HG03432 (cell line): Measurements from ENCODE around the gene PRAMEF6.
"Not testable (repeated sequence)": the region's sequence is repeated elsewhere in the genome, so short reads cannot be mapped to it uniquely, and the experiment has no call there.

Source experiments
- ATAC-seq: cut with Tn5 transposase; IDR thresholded peaks from one replicate; pipeline ENCODE4 v1.9.1; 2021; ENCODE audit warnings: mild to moderate bottlenecking, moderate library complexity; ENCODE audit not compliant: unreplicated experiment

The PRAMEF6 gene

DNA sequence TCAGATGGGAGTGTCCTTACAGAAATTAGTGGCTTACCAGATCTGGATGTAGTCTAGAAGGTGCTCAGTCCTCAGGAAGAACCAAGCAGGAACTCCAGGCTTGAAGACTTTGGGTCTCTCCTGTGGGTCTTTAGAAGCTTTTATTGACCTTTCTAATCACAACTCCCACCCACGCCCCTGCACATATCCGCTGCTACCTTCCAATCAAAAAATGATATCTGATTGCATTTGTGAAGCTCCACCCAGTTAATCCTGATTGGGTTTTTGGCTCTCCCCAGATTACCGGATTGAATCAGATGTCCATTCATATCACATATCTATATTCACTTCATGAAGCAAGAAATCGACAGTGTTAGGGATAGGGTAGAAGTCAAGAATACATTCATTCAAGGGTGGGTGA lies at the start of gene PRAMEF6:
TSS of gene PRAMEF6 (minus strand) at position 101 of the 400 bp plus-strand sequence. CDS start 5,062 bp downstream, outside the sequence.
- ATAC-seq = not testable (repeated sequence)

DNA sequence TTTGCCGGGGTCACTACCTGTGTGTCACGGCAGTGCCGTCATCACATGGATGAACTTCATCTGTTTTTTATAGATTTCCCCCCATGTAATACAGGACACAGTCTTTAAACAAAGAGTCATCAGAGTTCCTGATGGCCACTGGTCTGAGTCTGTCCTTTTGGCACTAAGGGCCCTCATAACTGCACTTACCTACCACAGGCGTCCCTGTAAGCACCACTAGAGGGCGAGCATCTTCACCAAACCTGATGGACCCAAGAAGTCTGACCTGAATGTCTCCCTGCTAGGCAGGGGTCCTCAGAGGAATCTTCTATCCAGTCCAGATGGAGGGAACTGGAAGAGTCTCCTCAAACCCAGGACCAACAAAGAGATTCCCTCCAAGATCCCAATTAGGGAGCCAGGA lies 23.0 kb downstream of the PRAMEF6 start:
- ATAC-seq = not testable (repeated sequence)

DNA sequence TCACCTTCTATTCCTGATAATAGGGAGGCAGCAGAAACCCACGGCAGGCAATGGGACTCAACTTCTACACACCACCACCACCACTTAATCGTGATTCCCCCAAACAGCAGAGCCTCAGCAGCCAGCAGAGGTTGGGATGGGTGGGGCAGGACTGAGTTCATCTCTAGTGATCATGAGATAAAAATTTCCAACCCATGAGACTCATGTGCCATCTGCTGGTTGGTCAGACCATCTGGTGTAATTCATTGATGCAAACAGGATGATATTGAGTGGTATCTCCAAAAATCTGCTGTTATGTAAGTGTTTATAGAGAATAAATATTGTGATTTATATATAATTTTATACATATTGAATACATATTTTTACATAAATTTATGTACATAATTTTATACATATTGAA lies 25.6 kb downstream of the PRAMEF6 start:
- ATAC-seq = not testable (repeated sequence)

DNA sequence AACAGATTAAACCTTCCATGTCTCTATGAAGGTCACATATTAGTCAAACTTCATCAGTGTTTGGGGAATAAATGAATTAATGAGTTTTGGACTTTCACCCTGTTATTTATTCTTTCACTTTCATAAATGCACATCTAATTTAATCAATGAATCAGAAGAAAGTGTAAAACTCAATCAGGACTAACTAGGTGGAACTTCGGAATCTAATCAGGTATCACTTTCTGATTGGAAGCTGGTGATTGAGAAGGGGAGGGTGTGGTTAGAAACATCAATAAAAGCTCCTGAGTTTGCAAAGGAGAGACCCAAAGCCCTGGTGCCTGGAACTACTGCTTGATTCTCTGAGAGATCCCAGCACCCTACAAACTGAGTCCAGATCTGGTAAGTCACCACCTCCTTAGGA lies 31.1 kb downstream of the PRAMEF6 start, which contains the start of gene PRAMEF7:
TSS of gene PRAMEF7 (plus strand) at position 301 of the 400 bp plus-strand sequence. CDS start 1,083 bp downstream, outside the sequence.
- not testable (repeated sequence) for ATAC-seq

DNA sequence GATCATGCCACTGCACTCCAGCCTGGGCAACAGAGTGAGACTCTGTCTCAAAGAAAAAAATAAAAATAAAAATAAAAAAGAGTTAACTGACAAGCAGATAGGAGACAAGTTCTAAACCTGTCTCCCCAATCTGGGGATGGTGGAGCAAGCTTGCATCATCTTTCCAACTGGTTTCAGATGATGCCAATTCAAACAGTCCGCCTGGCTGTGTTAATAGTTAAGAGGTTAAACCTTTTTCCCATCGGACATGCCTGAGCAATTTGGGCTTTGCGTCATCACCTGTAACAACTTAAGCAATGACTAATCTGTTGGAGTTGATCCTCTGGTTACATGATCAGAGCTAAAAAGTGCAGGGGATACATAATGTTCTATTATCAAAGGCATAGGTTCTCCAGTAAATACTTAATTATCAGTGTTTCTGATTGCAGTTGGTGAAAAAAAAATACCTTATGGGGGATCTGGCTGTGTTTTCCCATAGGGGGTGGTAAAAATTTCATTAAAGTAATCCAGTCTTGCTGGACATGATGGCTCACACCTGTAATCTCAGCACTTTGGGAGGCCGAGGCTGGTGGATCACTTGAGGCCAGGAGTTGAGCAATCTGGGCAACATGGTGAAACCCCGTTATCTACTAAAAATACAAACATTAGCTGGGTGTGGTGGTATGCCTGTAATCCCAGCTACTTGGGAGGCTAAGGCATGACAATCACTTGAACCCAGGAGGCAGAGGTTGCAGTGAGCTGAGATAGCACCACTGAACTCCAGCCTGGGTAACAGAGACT lies 43.4 kb downstream of the PRAMEF6 start:
- not testable (repeated sequence) for ATAC-seq

DNA sequence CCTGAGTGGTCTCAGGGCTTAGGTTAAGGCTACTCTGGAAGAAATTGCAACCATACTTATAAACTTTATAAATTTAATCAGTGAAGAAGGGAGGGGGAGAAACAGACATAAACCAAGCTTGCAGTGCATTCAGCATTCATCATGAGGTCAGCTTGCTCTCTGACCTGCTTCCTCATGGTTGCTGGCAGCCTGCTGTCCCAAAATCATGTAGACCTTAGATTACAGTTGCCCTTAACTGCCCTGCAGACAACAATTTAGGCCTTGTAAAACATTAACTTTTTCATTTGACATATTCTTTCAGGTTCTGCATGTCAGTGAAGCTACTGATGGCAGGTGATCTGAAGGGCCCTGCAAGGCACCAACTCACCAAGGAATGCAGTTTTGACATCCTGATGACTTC lies 48.2 kb downstream of the PRAMEF6 start:
- ATAC-seq = not testable (repeated sequence)

DNA sequence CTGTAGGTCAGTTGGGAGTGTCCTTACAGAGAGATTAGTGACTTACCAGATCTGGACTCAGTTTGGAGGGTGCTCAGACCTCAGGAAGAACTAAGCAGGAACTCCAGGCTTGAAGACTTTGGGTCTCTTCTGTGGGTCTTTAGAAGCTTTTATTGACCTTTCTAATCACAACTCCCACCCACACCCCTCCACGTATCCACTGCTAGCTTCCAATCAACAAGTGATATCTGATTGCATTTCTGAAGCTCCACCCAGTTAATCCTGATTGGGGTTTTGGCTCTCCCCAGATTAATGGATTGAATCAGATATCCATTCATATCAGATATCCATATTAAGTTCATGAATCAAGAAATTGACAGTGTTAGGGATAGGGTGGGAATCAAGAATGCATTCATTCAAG lies 49.2 kb downstream of the PRAMEF6 start, which contains the start of gene PRAMEF10:
TSS of gene PRAMEF10 (minus strand) at position 101 of the 400 bp plus-strand sequence. CDS start 2,423 bp downstream, outside the sequence.
- ATAC-seq = not testable (repeated sequence)
